ENCODE data around the gene APOL1. TPM values are rescaled to one million over a fixed set of nuclear protein-coding genes. Genes with fewer than 3 reads are reported as not detected.
"Not testable (repeated sequence)": the region's sequence is repeated elsewhere in the genome, so short reads cannot be mapped to it uniquely, and the experiment has no call there.

Gene APOL1
- total RNA-seq, 1 experiment from 2014 or later: 0.30 TPM

- TF ChIP-seq CEBPB (IDR thresholded peaks at IDR 0.05; ENCODE audit: low read depth): no peak
- TF ChIP-seq EZH2 (IDR thresholded peaks at IDR 0.05): no peak
- no peak for TF ChIP-seq POLR2A (IDR thresholded peaks at IDR 0.05; ENCODE audit: borderline replicate concordance, extremely low read depth, insufficient read depth, insufficient read length)
- TF ChIP-seq CBX3 (IDR thresholded peaks at IDR 0.05; ENCODE audit: low read depth): no peak
- no peak for TF ChIP-seq JUND (IDR thresholded peaks at IDR 0.05)
- H3K9ac ChIP-seq (ENCODE audit: low read length): no peak overlapping the region
- no peak for DNase-seq (ENCODE audit: low read depth, low spot score)
- BruUV-seq (replicated peaks): no TSS peak
- no peaks in the 10 kb centered on the region for H3K4me1 ChIP-seq (ENCODE audit: control insufficient read depth in 1 of 2, insufficient read depth in 2 of 2, low read length in 2 of 2)
- no peak overlapping the region for H3K27ac ChIP-seq (ENCODE audit: low read depth, low read length)
- no peak for ATAC-seq
- ChIA-PET RAD21 (ENCODE audit: low non-redundant PET in 1 of 2, low total read pairs in 2 of 2, uncharacterized antibody in 2 of 2, unreplicated experiment in 2 of 2) (interaction anchor here in 1 of 2 experiments (0.7 kb wide), 1 partner anchor 195 kb away, joined by 4 read pairs; no protein-coding TSS in a partner anchor), CTCF (no interaction called here), POLR2A (no interaction called here)
- no peak overlapping the region for H3K4me2 ChIP-seq (ENCODE audit: low read length)
- H3K36me3 ChIP-seq (ENCODE audit: control insufficient read depth in 1 of 2, insufficient read depth in 2 of 2, low read length in 2 of 2): 0 out of 4 replicates have a peak, but pooled peaks cover 0 to 6% of the 10 kb centered on the region in 2 experiments
- no peak overlapping the region for H2AFZ ChIP-seq (ENCODE audit: low read depth, low read length, poor library complexity, severe bottlenecking)
- no peaks in the 10 kb centered on the region for H4K20me1 ChIP-seq (ENCODE audit: insufficient read depth)
- no peak overlapping the region for H3K4me3 ChIP-seq (replicated peaks in 1 of 2; ENCODE audit: low read depth in 1 of 2, low read length in 2 of 2)
- no peaks in the 10 kb centered on the region for H3K79me2 ChIP-seq (ENCODE audit: insufficient read depth, low read length)
- no peaks in the 10 kb centered on the region for H3K9me3 ChIP-seq (ENCODE audit: control insufficient read depth in 1 of 2, insufficient read depth in 1 of 2, low read depth in 1 of 2, low read length in 2 of 2)
- no peaks in the 10 kb centered on the region for H3K27me3 ChIP-seq (ENCODE audit: insufficient read depth, low read length)
- no peaks in the 10 kb centered on the region for H3K9me2 ChIP-seq (ENCODE audit: insufficient read depth)
- intact Hi-C loops (cut with micrococcal nuclease): loop anchor here (10.0 kb wide), 1 partner anchor 83 kb away; no protein-coding TSS in a partner anchor
Measured at GRCh38 chr22:36227806-36228205, 25.1 kb upstream of the APOL1 start.

- CTCF ChIA-PET; H4K20me1 ChIP-seq (ENCODE audit: insufficient read depth); H3K9me2 ChIP-seq (ENCODE audit: insufficient read depth); RAD21 ChIA-PET (ENCODE audit: low non-redundant PET in 1 of 2, low total read pairs in 2 of 2, uncharacterized antibody in 2 of 2, unreplicated experiment in 2 of 2); H3K79me2 ChIP-seq (ENCODE audit: insufficient read depth, low read length); H3K4me3 ChIP-seq (replicated peaks in 1 of 2; ENCODE audit: low read depth in 1 of 2, low read length in 2 of 2); H3K4me1 ChIP-seq (ENCODE audit: control insufficient read depth in 1 of 2, insufficient read depth in 2 of 2, low read length in 2 of 2); BruUV-seq (replicated peaks); H3K9me3 ChIP-seq (ENCODE audit: control insufficient read depth in 1 of 2, insufficient read depth in 1 of 2, low read depth in 1 of 2, low read length in 2 of 2); H3K27ac ChIP-seq (ENCODE audit: low read depth, low read length); H2AFZ ChIP-seq (ENCODE audit: low read depth, low read length, poor library complexity, severe bottlenecking); ATAC-seq; H3K4me2 ChIP-seq (ENCODE audit: low read length); POLR2A ChIA-PET; H3K9ac ChIP-seq (ENCODE audit: low read length); DNase-seq (ENCODE audit: low read depth, low spot score); H3K27me3 ChIP-seq (ENCODE audit: insufficient read depth, low read length); H3K36me3 ChIP-seq (ENCODE audit: control insufficient read depth in 1 of 2, insufficient read depth in 2 of 2, low read length in 2 of 2): not testable (repeated sequence)
- intact Hi-C loops (cut with micrococcal nuclease): loop anchor here (10.0 kb wide), 1 partner anchor 84 kb away; no protein-coding TSS in a partner anchor
Measured at GRCh38 chr22:36228369-36228768, 24.6 kb upstream of the APOL1 start.

Data from HCT116 (cell line).